HCT116 (cell line): ENCODE data around the gene ANKRD13B. TPM values are rescaled to one million over a fixed set of nuclear protein-coding genes. Genes with fewer than 3 reads are reported as not detected.
A peak's percentile ranks its signal among the peaks of the same experiment; 100 is the strongest.

Experiments
- ATAC-seq: fragments of 200-7000 bp; cut with Tn5 transposase; 2 replicates; pipeline ENCODE4 v1.9.1; 2020; ENCODE audit warnings: mild to moderate bottlenecking, moderate library complexity
- BruUV-seq: library from RNA; stranded (reverse); fragments of 400-500 nt; replicated peaks from 2 replicates; lab custom pipeline; 2021; lab: Mats Ljungman, UMichigan
- CTCF ChIA-PET: fragments of 300-600 bp; sonication (Branson Sonifier 250); formaldehyde crosslinking; loops from one replicate; lab custom pipeline; 2021; ENCODE audit warnings: antibody characterized with exemption; lab: Charles Lee
- POLR2A ChIA-PET: fragments of 300-600, 350-600 bp; sonication (Branson Sonifier 250); formaldehyde crosslinking; loops from one replicate; lab custom pipeline; 2021; ENCODE audit warnings: antibody characterized with exemption; lab: Charles Lee
- RAD21 ChIA-PET, 2 experiments: fragments of 300-600 bp; sonication (Branson Sonifier 250); formaldehyde crosslinking; loops; one replicate each; lab custom pipeline; 2023; ENCODE audit warnings: low total read pairs in 2 of 2; ENCODE audit not compliant: uncharacterized antibody in 2 of 2, unreplicated experiment in 2 of 2, low non-redundant PET in 1 of 2; lab: Charles Lee
- DNase-seq: peaks from one replicate; pipeline ENCODE4 v3.0.0-alpha.2; 2010; ENCODE audit warnings: low read depth, low spot score
- H2AFZ ChIP-seq: fragments of 200-600 bp; shearing (Covaris generic), sonication (generic); 2 replicates; pipeline ENCODE4 v1.6.1; 2017; ENCODE audit warnings: low read depth, mixed run types, mixed read lengths, antibody characterized with exemption, low read length; ENCODE audit not compliant: poor library complexity, severe bottlenecking
- H3K27ac ChIP-seq: 2 replicates; pipeline ENCODE4 v1.5.1; 2012; ENCODE audit warnings: low read depth, low read length
- H3K27me3 ChIP-seq: fragments of 200-600 bp; sonication (generic); 2 replicates; pipeline ENCODE4 v1.6.1; 2016; ENCODE audit warnings: mixed run types, low read length, mixed read lengths; ENCODE audit not compliant: insufficient read depth
- H3K36me3 ChIP-seq, 2 experiments: fragments of 200-500 bp in 1 of 2; fragments of 200-600 bp in 1 of 2; sonication (Bioruptor generic) in 1 of 2; sonication (generic) in 1 of 2; 2 replicates each; pipeline versions ENCODE4 v1.5.1 to v1.6.1; 2014 to 2016; ENCODE audit warnings: low read length in 2 of 2, inconsistent platforms in 1 of 2, mixed read lengths in 1 of 2, mixed run types in 1 of 2; ENCODE audit not compliant: insufficient read depth in 2 of 2, control insufficient read depth in 1 of 2
- H3K4me1 ChIP-seq, 2 experiments: fragments of 200-600 bp in 1 of 2; sonication (generic) in 1 of 2; 2 replicates each; pipeline versions ENCODE4 v1.5.1 to v1.6.1; 2012 to 2017; ENCODE audit warnings: low read length in 2 of 2, inconsistent platforms in 1 of 2, mild to moderate bottlenecking in 1 of 2, mixed read lengths in 1 of 2, mixed run types in 1 of 2, moderate library complexity in 1 of 2; ENCODE audit not compliant: insufficient read depth in 2 of 2, control insufficient read depth in 1 of 2
- H3K4me2 ChIP-seq: fragments of 200-600 bp; sonication (generic); 2 replicates; pipeline ENCODE4 v1.6.1; 2017; ENCODE audit warnings: mixed run types, low read length, mixed read lengths
- H3K4me3 ChIP-seq, 2 experiments: fragments of 200-600 bp in 1 of 2; sonication (generic) in 1 of 2; replicated peaks in 1 of 2; 2 replicates each; pipeline ENCODE4 v1.5.1; 2011 to 2016; ENCODE audit warnings: low read length in 2 of 2, control low read depth in 1 of 2, low read depth in 1 of 2, mild to moderate bottlenecking in 1 of 2, mixed read lengths in 1 of 2, mixed run types in 1 of 2
- H3K79me2 ChIP-seq: fragments of 200-600 bp; sonication (generic); 2 replicates; pipeline ENCODE4 v1.6.1; 2017; ENCODE audit warnings: mild to moderate bottlenecking, mixed run types, low read length, moderate library complexity, mixed read lengths; ENCODE audit not compliant: insufficient read depth
- H3K9ac ChIP-seq: fragments of 200-600 bp; sonication (generic); 2 replicates; pipeline ENCODE4 v1.6.1; 2016; ENCODE audit warnings: low read length, mixed read lengths
- H3K9me2 ChIP-seq: fragments of 200-600 bp; sonication (generic), shearing (Covaris generic); 2 replicates; pipeline ENCODE4 v1.6.1; 2017; ENCODE audit warnings: mixed run types, mild to moderate bottlenecking, moderate library complexity; ENCODE audit not compliant: insufficient read depth
- H3K9me3 ChIP-seq, 2 experiments: fragments of 200-500 bp in 1 of 2; fragments of 200-600 bp in 1 of 2; sonication (Bioruptor generic) in 1 of 2; sonication (generic) in 1 of 2; 2 replicates each; pipeline ENCODE4 v1.6.1; 2014 to 2017; ENCODE audit warnings: low read length in 2 of 2, mixed read lengths in 2 of 2, inconsistent platforms in 1 of 2, low read depth in 1 of 2, mild to moderate bottlenecking in 1 of 2, mixed run types in 1 of 2, moderate library complexity in 1 of 2; ENCODE audit not compliant: control insufficient read depth in 1 of 2, insufficient read depth in 1 of 2
- H4K20me1 ChIP-seq: fragments of 200-600 bp; sonication (generic), shearing (Covaris generic); 2 replicates; pipeline ENCODE4 v1.6.1; 2017; ENCODE audit warnings: mixed run types, mild to moderate bottlenecking, moderate library complexity; ENCODE audit not compliant: insufficient read depth
- CEBPB ChIP-seq: IDR thresholded peaks from 2 replicates; pipeline ENCODE4 v1.6.1; 2012; ENCODE audit warnings: low read depth
- CTCF ChIP-seq, 3 experiments: fragments of 200-600 bp in 1 of 3; sonication (generic) in 1 of 3; IDR thresholded peaks in 2 of 3; conservative IDR thresholded peaks in 1 of 3; 2 replicates each; pipeline ENCODE4 v1.5.1; 2012 to 2017; ENCODE audit warnings: low read depth in 2 of 3, low read length in 2 of 3, antibody characterized with exemption in 1 of 3, borderline replicate concordance in 1 of 3, control low read depth in 1 of 3, mild to moderate bottlenecking in 1 of 3, mixed read lengths in 1 of 3, mixed run types in 1 of 3, moderate library complexity in 1 of 3; ENCODE audit not compliant: insufficient read depth in 1 of 3
- EGR1 ChIP-seq: IDR thresholded peaks from 2 replicates; pipeline ENCODE4 v1.6.1; 2012; ENCODE audit warnings: low read depth
- ELF1 ChIP-seq: IDR thresholded peaks from 2 replicates; pipeline ENCODE4 v1.6.1; 2012; ENCODE audit warnings: low read depth, borderline replicate concordance
- EZH2 ChIP-seq: fragments of 200-600 bp; sonication (generic); IDR thresholded peaks from 2 replicates; pipeline ENCODE4 v1.6.1; 2017; ENCODE audit warnings: antibody characterized with exemption, mixed run types
- EZH2phosphoT487 ChIP-seq: fragments of 200-600 bp; IDR thresholded peaks from 2 replicates; pipeline ENCODE4 v1.6.1; 2018; ENCODE audit warnings: antibody characterized with exemption, borderline replicate concordance
- FOSL1 ChIP-seq: IDR thresholded peaks from 2 replicates; pipeline ENCODE4 v1.6.1; 2012; ENCODE audit warnings: low read depth
- JUND ChIP-seq: IDR thresholded peaks from 2 replicates; pipeline ENCODE4 v1.6.1; 2012
- MAX ChIP-seq: IDR thresholded peaks from 2 replicates; pipeline ENCODE4 v1.6.1; 2012
- POLR2A ChIP-seq: IDR thresholded peaks from 2 replicates; pipeline ENCODE4 v1.7.0; 2011; ENCODE audit warnings: borderline replicate concordance; ENCODE audit not compliant: insufficient read depth, insufficient read length; ENCODE audit errors: extremely low read depth
- POLR2AphosphoS5 ChIP-seq: IDR thresholded peaks from 2 replicates; pipeline ENCODE4 v1.6.1; 2011; ENCODE audit warnings: mild to moderate bottlenecking, low read depth, low read length, moderate library complexity
- RAD21 ChIP-seq: IDR thresholded peaks from 2 replicates; pipeline ENCODE4 v1.6.1; 2012; ENCODE audit warnings: low read depth, mild to moderate bottlenecking
- REST ChIP-seq: IDR thresholded peaks from 2 replicates; pipeline ENCODE4 v1.6.1; 2012; ENCODE audit warnings: low read depth
- SIN3A ChIP-seq: IDR thresholded peaks from 2 replicates; pipeline ENCODE4 v1.6.1; 2012; ENCODE audit warnings: low read depth
- SP1 ChIP-seq: IDR thresholded peaks from 2 replicates; pipeline ENCODE4 v1.6.1; 2012; ENCODE audit warnings: low read depth
- SRF ChIP-seq: IDR thresholded peaks from 2 replicates; pipeline ENCODE4 v1.6.1; 2012; ENCODE audit warnings: low read depth
- TCF7L2 ChIP-seq: IDR thresholded peaks from 2 replicates; pipeline ENCODE4 v1.7.0; 2011; ENCODE audit warnings: borderline replicate concordance, inconsistent platforms; ENCODE audit not compliant: insufficient read depth, insufficient read length; ENCODE audit errors: extremely low read depth
- YY1 ChIP-seq: IDR thresholded peaks from 2 replicates; pipeline ENCODE4 v1.6.1; 2011; ENCODE audit warnings: low read length, low read depth, moderate library complexity, mild to moderate bottlenecking; ENCODE audit not compliant: insufficient replicate concordance; ENCODE audit errors: extremely low read depth
- ZBTB33 ChIP-seq: IDR thresholded peaks from 2 replicates; pipeline ENCODE4 v1.6.1; 2011; ENCODE audit warnings: mild to moderate bottlenecking, low read length, moderate library complexity; ENCODE audit not compliant: insufficient replicate concordance; ENCODE audit errors: extremely low read depth
- ZFX ChIP-seq: fragments of 450-650 bp; IDR thresholded peaks from 2 replicates; pipeline ENCODE4 v1.6.1; 2017
- ZNF274 ChIP-seq: fragments of 200-500 bp; sonication (Bioruptor generic); IDR thresholded peaks from 2 replicates; pipeline ENCODE4 v1.6.1; 2014; ENCODE audit warnings: mild to moderate bottlenecking, low read depth, low read length, inconsistent platforms
- intact Hi-C: fragments of 100-400 bp; cut with micrococcal nuclease; formaldehyde crosslinking; loops from 2 replicates; pipeline ENCODE4 v1.10.0; 2022
- total RNA-seq: library from RNA; stranded (reverse); gene quantifications from one replicate; pipeline ENCODE4 v1.2.1, GENCODE V29; 2021; ENCODE audit not compliant: unreplicated experiment

The ANKRD13B gene
- total RNA-seq, 1 experiment from 2014 or later, result 27.4 TPM

- POLR2A ChIA-PET, result interaction anchor here (0.6 to 1.3 kb wide), 2 partner anchors 239 to 477 kb away, joined by 3 read pairs; no protein-coding TSS in a partner anchor
- H3K4me2 ChIP-seq, result peak overlapping the region; percentile 97
- no peaks in the 10 kb centered on the region for H4K20me1 ChIP-seq
- H3K79me2 ChIP-seq, result no peaks in the 10 kb centered on the region
- H3K9me2 ChIP-seq, result no peaks in the 10 kb centered on the region
- BruUV-seq, result no TSS peak
- ATAC-seq (peak; percentile 81), DNase-seq (peak; percentile 67)
- H3K9me3 ChIP-seq, result no peaks in the 10 kb centered on the region
- H2AFZ ChIP-seq, result no peak overlapping the region
- peak overlapping the region; percentile 64; the same call in 1 of the 2 replicates for H3K27ac ChIP-seq
- H3K4me1 ChIP-seq, result peaks cover 48 to 64% of the 10 kb centered on the region in 2 experiments
- intact Hi-C loops, result loop anchor here (1.0 kb wide), 1 partner anchor 476 kb away; no protein-coding TSS in a partner anchor
- H3K4me3 ChIP-seq, result peak overlapping the region; percentile 36 to 50
- no peaks in the 10 kb centered on the region for H3K27me3 ChIP-seq
- CTCF ChIA-PET, result interaction anchor here (0.6 to 4.6 kb wide), 31 partner anchors 9 to 500 kb away, joined by 3 to 61 read pairs (median 7); partner anchors contain the start of genes ABHD15, ANKRD13B, SSH2 and TP53I13
- RAD21 ChIA-PET, result interaction anchor here (0.5 to 0.8 kb wide), 3 partner anchors 23 to 970 kb away, joined by 3 to 5 read pairs (median 3); no protein-coding TSS in a partner anchor
- no peaks in the 10 kb centered on the region for H3K36me3 ChIP-seq
- H3K9ac ChIP-seq, result peak overlapping the region; percentile 66
- TF ChIP-seq EZH2phosphoT487 (no peak), POLR2AphosphoS5 (0 out of 2 replicates have a peak, but pooled peaks have one; percentile 17), SRF (no peak), SP1 (no peak), JUND (no peak), FOSL1 (no peak), ELF1 (no peak), POLR2A (peak; percentile 30), TCF7L2 (no peak), YY1 (peak; percentile 33), ZNF274 (no peak), MAX (peak; percentile 65; the same call in 1 of the 2 replicates), EGR1 (no peak), CEBPB (no peak), ZBTB33 (no peak), ZFX (no peak), REST (no peak), CTCF (IDR thresholded peaks at IDR 0.05 in 2 of 3, conservative IDR thresholded peaks at IDR 0.05 in 1 of 3; ENCODE audit: borderline replicate concordance in 1 of 3, insufficient read depth in 1 of 3, low read depth in 2 of 3, low read length in 2 of 3) (peak; percentile 62 to 91 (median 84)), RAD21 (peak; percentile 39; the same call in 1 of the 2 replicates), SIN3A (no peak), EZH2 (no peak)
Observed at GRCh38 chr17:29617125-29617480, 24.2 kb downstream of the ANKRD13B start.
